H1 (cell line): ENCODE measurements around the gene ANKS1A. TPM values are rescaled to one million over a fixed set of nuclear protein-coding genes. Genes with fewer than 3 reads are reported as not detected.

Experiments
- CTCF ChIA-PET: fragments of 300-600 bp; sonication (Branson Sonifier 250); formaldehyde crosslinking; loops from one replicate; lab custom pipeline; 2021; ENCODE audit not compliant: partially characterized antibody; lab: Charles Lee
- POLR2A ChIA-PET: fragments of 300-600 bp; sonication (Branson Sonifier 250); formaldehyde crosslinking; loops from one replicate; lab custom pipeline; 2021; ENCODE audit warnings: inconsistent platforms; ENCODE audit not compliant: partially characterized antibody; lab: Charles Lee
- DNase-seq, 2 experiments: peaks; one replicate each; pipeline versions ENCODE4 v3.0.0 to v3.0.0-alpha.2; 2010 to 2022; ENCODE audit warnings: low spot score in 2 of 2, low read depth in 1 of 2, mixed read lengths in 1 of 2
- FAIRE-seq: peaks from 2 replicates; lab custom pipeline; 2011; peaks lifted over from hg19 to GRCh38; lab: Jason Lieb, UNC
- H2AFZ ChIP-seq: 2 replicates; pipeline ENCODE4 v1.8.1; 2012; ENCODE audit warnings: low read length, inconsistent platforms
- H2AK5ac ChIP-seq: 2 replicates; pipeline ENCODE4 v1.6.1; 2013; ENCODE audit warnings: low read depth, low read length
- H2BK120ac ChIP-seq: replicated peaks from 2 replicates; pipeline ENCODE3; 2013; ENCODE audit warnings: low read depth, low read length, inconsistent platforms
- H2BK12ac ChIP-seq: 2 replicates; pipeline ENCODE4 v1.6.1; 2013; ENCODE audit warnings: low read depth, low read length
- H2BK15ac ChIP-seq: 2 replicates; pipeline ENCODE4 v1.6.1; 2013; ENCODE audit warnings: low read length
- H2BK20ac ChIP-seq: 2 replicates; pipeline ENCODE4 v1.6.1; 2013; ENCODE audit warnings: low read length
- H2BK5ac ChIP-seq: 2 replicates; pipeline ENCODE4 v1.6.1; 2013; ENCODE audit warnings: low read depth, low read length
- H3K14ac ChIP-seq: 2 replicates; pipeline ENCODE4 v1.6.1; 2013; ENCODE audit warnings: inconsistent platforms; ENCODE audit not compliant: insufficient read length
- H3K18ac ChIP-seq: 2 replicates; pipeline ENCODE4 v1.6.1; 2013; ENCODE audit warnings: low read length; ENCODE audit errors: extremely low read depth
- H3K23ac ChIP-seq: 2 replicates; pipeline ENCODE4 v1.6.1; 2013; ENCODE audit warnings: inconsistent platforms; ENCODE audit not compliant: insufficient read length
- H3K23me2 ChIP-seq: 2 replicates; pipeline ENCODE4 v1.6.1; 2013; ENCODE audit warnings: low read depth, low read length
- H3K27ac ChIP-seq: 2 replicates; pipeline ENCODE4 v1.6.1; 2011; ENCODE audit warnings: low read depth, low read length, inconsistent platforms
- H3K27me3 ChIP-seq, 4 experiments: replicated peaks in 1 of 4; 1 replicate in 1 of 4; 2 replicates in 3 of 4; pipeline versions ENCODE4 v1.6.1 to v1.8.1; 2011 to 2013; ENCODE audit warnings: low read length in 3 of 4, mild to moderate bottlenecking in 3 of 4, inconsistent platforms in 2 of 4, mixed read lengths in 2 of 4, moderate library complexity in 1 of 4; ENCODE audit not compliant: control insufficient read depth in 3 of 4, insufficient read depth in 3 of 4; ENCODE audit errors: extremely low read depth in 1 of 4
- H3K36me3 ChIP-seq, 4 experiments: 2 replicates each; pipeline versions ENCODE4 v1.6.1 to v1.8.1; 2011 to 2013; ENCODE audit warnings: mild to moderate bottlenecking in 4 of 4, low read length in 3 of 4, moderate library complexity in 2 of 4, control low read depth in 1 of 4, inconsistent platforms in 1 of 4; ENCODE audit not compliant: insufficient read depth in 4 of 4, control insufficient read depth in 2 of 4
- H3K4ac ChIP-seq: replicated peaks from 2 replicates; pipeline ENCODE3; 2013; ENCODE audit warnings: low read length, low read depth, mixed read lengths, inconsistent platforms; ENCODE audit not compliant: insufficient read length
- H3K4me1 ChIP-seq, 4 experiments: replicated peaks in 1 of 4; 1 replicate in 1 of 4; 2 replicates in 3 of 4; pipeline versions ENCODE4 v1.6.1 to v1.8.1; 2011 to 2013; ENCODE audit warnings: low read length in 3 of 4, inconsistent platforms in 2 of 4, mixed read lengths in 1 of 4; ENCODE audit not compliant: insufficient read depth in 4 of 4, control insufficient read depth in 3 of 4
- H3K4me2 ChIP-seq, 2 experiments: 2 replicates each; pipeline versions ENCODE4 v1.6.1 to v1.8.1; 2011 to 2013; ENCODE audit warnings: low read depth in 2 of 2, low read length in 2 of 2, control low read depth in 1 of 2, inconsistent platforms in 1 of 2, mild to moderate bottlenecking in 1 of 2; ENCODE audit not compliant: insufficient read depth in 1 of 2
- H3K4me3 ChIP-seq, 4 experiments: fragments of 200-600, 300-600 bp in 1 of 4; sonication (generic), shearing (Covaris generic), sonication (Bioruptor Twin) in 1 of 4; 2 replicates each; pipeline versions ENCODE4 v1.5.1 to v1.8.1; 2011 to 2016; ENCODE audit warnings: low read length in 4 of 4, low read depth in 3 of 4, control low read depth in 2 of 4, inconsistent platforms in 2 of 4, mild to moderate bottlenecking in 2 of 4, mixed read lengths in 1 of 4, moderate library complexity in 1 of 4; ENCODE audit not compliant: insufficient read depth in 2 of 4; ENCODE audit errors: extremely low read depth in 1 of 4
- H3K56ac ChIP-seq: replicated peaks from 2 replicates; pipeline ENCODE3; 2013; ENCODE audit warnings: low read depth, mild to moderate bottlenecking, mixed read lengths, low read length, inconsistent platforms; ENCODE audit not compliant: insufficient read length
- H3K79me1 ChIP-seq: 2 replicates; pipeline ENCODE4 v1.6.1; 2013; ENCODE audit warnings: low read depth, low read length, control low read depth
- H3K79me2 ChIP-seq, 2 experiments: 2 replicates each; pipeline versions ENCODE4 v1.6.1 to v1.8.1; 2012 to 2013; ENCODE audit warnings: low read length in 2 of 2, mild to moderate bottlenecking in 2 of 2, inconsistent platforms in 1 of 2; ENCODE audit not compliant: insufficient read depth in 2 of 2, control insufficient read depth in 1 of 2
- H3K9ac ChIP-seq, 4 experiments: replicated peaks in 1 of 4; 1 replicate in 1 of 4; 2 replicates in 3 of 4; pipeline versions ENCODE4 v1.6.1 to v1.8.1; 2011 to 2013; ENCODE audit warnings: low read depth in 3 of 4, low read length in 3 of 4, control low read depth in 2 of 4, mild to moderate bottlenecking in 2 of 4, moderate library complexity in 2 of 4, inconsistent platforms in 1 of 4; ENCODE audit errors: extremely low read depth in 1 of 4
- H3K9me3 ChIP-seq, 2 experiments: 2 replicates each; pipeline versions ENCODE4 v1.6.1 to v1.8.1; 2012 to 2013; ENCODE audit warnings: mild to moderate bottlenecking in 2 of 2, moderate library complexity in 2 of 2, control low read depth in 1 of 2, inconsistent platforms in 1 of 2, low read depth in 1 of 2, low read length in 1 of 2, mixed read lengths in 1 of 2; ENCODE audit not compliant: insufficient read depth in 2 of 2
- H4K20me1 ChIP-seq, 2 experiments: replicated peaks in 1 of 2; 2 replicates each; pipeline versions ENCODE3 to v1.8.1; 2011 to 2013; ENCODE audit warnings: inconsistent platforms in 2 of 2, low read length in 2 of 2, mild to moderate bottlenecking in 1 of 2; ENCODE audit not compliant: insufficient read depth in 2 of 2, control insufficient read depth in 1 of 2
- H4K5ac ChIP-seq: 2 replicates; pipeline ENCODE4 v1.6.1; 2013; ENCODE audit warnings: low read length, low read depth, mixed read lengths, inconsistent platforms; ENCODE audit not compliant: insufficient read length
- H4K8ac ChIP-seq: 2 replicates; pipeline ENCODE4 v1.8.0; 2013; ENCODE audit warnings: mild to moderate bottlenecking, moderate library complexity, low read length, inconsistent platforms; ENCODE audit not compliant: insufficient read depth; ENCODE audit errors: extremely low read depth
- H4K91ac ChIP-seq: replicated peaks from 2 replicates; pipeline ENCODE3; 2013; ENCODE audit warnings: low read length, mixed read lengths, inconsistent platforms; ENCODE audit not compliant: insufficient read length
- SIX5 ChIP-seq: IDR thresholded peaks from 2 replicates; pipeline ENCODE4 v1.6.1; 2011; ENCODE audit warnings: mild to moderate bottlenecking, low read depth, low read length
- WGBS, 2 experiments: shearing (Covaris generic) in 1 of 2; methylation state at CpG; one replicate each; pipeline versions ENCODE4 v1.1.6 to v1.1.7; 2013 to 2015; ENCODE audit warnings: low lambda C conversion rate in 2 of 2, mixed read lengths in 2 of 2, inconsistent platforms in 1 of 2, low coverage in 1 of 2, missing lambda C conversion rate in 1 of 2; ENCODE audit not compliant: insufficient replicate concordance in 2 of 2, insufficient coverage in 1 of 2, insufficient read length in 1 of 2; ENCODE audit errors: extremely low coverage in 1 of 2, missing lambda C conversion rate in 1 of 2; 5-methylcytosine and 5-hydroxymethylcytosine counted together
- polyA plus RNA-seq, 7 experiments: library from polyadenylated mRNA; depleted of rRNA in 3 of 7; stranded (reverse) in 5 of 7; unstranded in 2 of 7; fragments of >200 nt in 5 of 7; fragments of 200-250 nt in 2 of 7; gene quantifications; 1 replicate in 5 of 7; 2 replicates in 1 of 7; 4 replicates in 1 of 7; pipeline versions ENCODE4 v1.2.1 to v1.2.3, GENCODE V29; 2011 to 2013; ENCODE audit warnings: missing spikeins in 2 of 7, mixed read lengths in 2 of 7
- total RNA-seq: library from RNA; stranded (reverse); fragmentation: NEBNext Ultra II Directional; extraction: Animal tissue kit (Norgen Biotek cat#: 25700); gene quantifications from 2 replicates; pipeline ENCODE4 v1.2.1, GENCODE V29; 2021
- TF ChIP-seq, protein P1 (sequence below): IDR thresholded peaks from 2 replicates; pipeline ENCODE4 v1.6.1; 2012; ENCODE audit warnings: inconsistent platforms

Gene ANKS1A
- total and polyA plus RNA-seq, 2 of the 8 experiments (the other 6 are each of a cell fraction or from before 2014, with no cell fraction given), result 9.8 to 30.9 TPM

DNA sequence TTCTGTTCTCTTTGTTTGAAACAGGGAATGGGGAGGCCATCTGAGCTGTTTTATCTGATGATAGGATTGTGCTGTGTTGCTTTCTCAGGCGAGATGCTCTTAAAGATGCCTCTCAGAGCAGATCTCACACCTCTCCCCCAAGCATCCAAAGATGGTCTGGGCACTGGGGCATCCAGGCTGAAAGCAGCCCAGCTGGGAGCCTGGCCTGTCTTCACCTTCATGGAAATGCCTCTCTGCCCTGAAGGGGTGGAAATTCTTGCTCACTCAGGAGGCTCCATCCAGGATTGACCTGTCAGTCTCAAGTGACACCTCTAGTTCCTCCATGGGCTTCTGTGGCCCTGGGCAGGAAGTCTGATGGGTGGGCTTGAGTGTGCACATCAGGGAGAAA lies 165.7 kb downstream of the ANKS1A start:
- no peak overlapping the region for H3K56ac ChIP-seq
- peaks cover 0 to 5% (median under 1%) of the 10 kb centered on the region in 4 experiments; a peak in 3 of 7 replicates for H3K4me1 ChIP-seq
- no peak overlapping the region for H3K18ac ChIP-seq
- H3K14ac ChIP-seq, result no peak overlapping the region
- H2BK5ac ChIP-seq, result no peak overlapping the region; the same call in 1 of the 2 replicates
- no peaks in the 10 kb centered on the region for H3K27me3 ChIP-seq
- H4K20me1 ChIP-seq, result no peaks in the 10 kb centered on the region
- 92% methylated on average over 1 of the region's 1 CpG; no CpG with 5 or more reads in 1 of the 2 experiments for WGBS, 2 experiments
- no peak overlapping the region for H2AK5ac ChIP-seq
- no peaks in the 10 kb centered on the region for H3K9me3 ChIP-seq
- peaks cover 0 to 3% (median under 1%) of the 10 kb centered on the region in 4 experiments; a peak in 1 of 8 replicates for H3K36me3 ChIP-seq
- no peak for FAIRE-seq
- H4K91ac ChIP-seq, result no peak overlapping the region
- no peak overlapping the region for H4K8ac ChIP-seq
- H2BK15ac ChIP-seq, result no peak overlapping the region
- TF ChIP-seq, protein P1, sequence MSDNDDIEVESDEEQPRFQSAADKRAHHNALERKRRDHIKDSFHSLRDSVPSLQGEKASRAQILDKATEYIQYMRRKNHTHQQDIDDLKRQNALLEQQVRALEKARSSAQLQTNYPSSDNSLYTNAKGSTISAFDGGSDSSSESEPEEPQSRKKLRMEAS, result no peak
- TF ChIP-seq SIX5, result no peak
- TF ChIP-seq, all 59 proteins: peak for 0
- H2AFZ ChIP-seq, result no peak overlapping the region
- DNase-seq, result no peak
- H3K4ac ChIP-seq, result no peak overlapping the region
- H3K79me2 ChIP-seq, result no peaks in the 10 kb centered on the region
- ChIA-PET CTCF (interaction anchor here (1.7 to 3.7 kb wide), 3 partner anchors 11 to 68 kb away, joined by 5 to 15 read pairs (median 5); no protein-coding TSS in a partner anchor), POLR2A (no interaction called here)
- no peak overlapping the region for H4K5ac ChIP-seq
- no peak overlapping the region for H3K9ac ChIP-seq
- H3K23ac ChIP-seq, result no peak overlapping the region
- no peak overlapping the region for H3K27ac ChIP-seq
- no peaks in the 10 kb centered on the region; the same call in 1 of the 2 replicates for H3K79me1 ChIP-seq
- H3K4me3 ChIP-seq, result no peak overlapping the region
- H3K4me2 ChIP-seq, result no peak overlapping the region
- no peak overlapping the region for H2BK120ac ChIP-seq
- H2BK20ac ChIP-seq, result no peak overlapping the region
- no peak overlapping the region for H2BK12ac ChIP-seq
- H3K23me2 ChIP-seq, result no peaks in the 10 kb centered on the region
